Measurements from ENCODE around the gene SPATA31C1.

DNA sequence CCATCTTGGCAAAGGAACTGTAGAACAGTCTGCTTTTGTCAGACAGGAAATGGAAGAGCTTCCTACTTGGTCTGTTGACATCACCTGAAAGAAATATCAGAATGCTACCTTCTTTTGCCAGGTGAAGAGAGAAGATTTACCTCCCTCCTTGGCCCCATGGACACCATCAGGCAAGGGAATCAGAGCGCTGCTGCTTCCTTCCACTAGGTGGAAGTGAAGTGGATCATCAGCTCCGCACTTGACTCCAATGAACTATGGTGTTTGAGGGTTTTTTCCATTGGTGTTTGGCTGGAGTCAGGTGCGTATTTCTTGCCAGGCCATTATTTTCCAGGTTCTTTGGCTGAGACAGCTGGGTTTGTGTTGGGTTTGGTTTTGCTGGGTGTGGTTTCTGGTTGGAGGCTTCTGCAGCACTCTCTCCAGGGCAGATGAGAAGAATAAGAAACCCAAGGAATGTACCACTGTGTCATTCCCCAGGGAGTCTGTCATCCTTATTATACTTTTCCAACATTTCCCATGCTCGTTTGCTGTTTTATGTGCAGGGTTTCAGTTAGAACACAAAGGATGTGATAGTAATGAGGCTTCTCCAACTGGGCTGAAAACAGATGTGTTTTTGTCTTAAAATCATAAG is 22.6 kb upstream of the SPATA31C1 start:
- TF ChIP-seq, protein P1, sequence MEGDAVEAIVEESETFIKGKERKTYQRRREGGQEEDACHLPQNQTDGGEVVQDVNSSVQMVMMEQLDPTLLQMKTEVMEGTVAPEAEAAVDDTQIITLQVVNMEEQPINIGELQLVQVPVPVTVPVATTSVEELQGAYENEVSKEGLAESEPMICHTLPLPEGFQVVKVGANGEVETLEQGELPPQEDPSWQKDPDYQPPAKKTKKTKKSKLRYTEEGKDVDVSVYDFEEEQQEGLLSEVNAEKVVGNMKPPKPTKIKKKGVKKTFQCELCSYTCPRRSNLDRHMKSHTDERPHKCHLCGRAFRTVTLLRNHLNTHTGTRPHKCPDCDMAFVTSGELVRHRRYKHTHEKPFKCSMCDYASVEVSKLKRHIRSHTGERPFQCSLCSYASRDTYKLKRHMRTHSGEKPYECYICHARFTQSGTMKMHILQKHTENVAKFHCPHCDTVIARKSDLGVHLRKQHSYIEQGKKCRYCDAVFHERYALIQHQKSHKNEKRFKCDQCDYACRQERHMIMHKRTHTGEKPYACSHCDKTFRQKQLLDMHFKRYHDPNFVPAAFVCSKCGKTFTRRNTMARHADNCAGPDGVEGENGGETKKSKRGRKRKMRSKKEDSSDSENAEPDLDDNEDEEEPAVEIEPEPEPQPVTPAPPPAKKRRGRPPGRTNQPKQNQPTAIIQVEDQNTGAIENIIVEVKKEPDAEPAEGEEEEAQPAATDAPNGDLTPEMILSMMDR (IDR thresholded peaks at IDR 0.05; ENCODE audit: insufficient read depth, low read length, poor library complexity, severe bottlenecking): no peak
- TF ChIP-seq EZH2phosphoT487 (conservative IDR thresholded peaks at IDR 0.05; ENCODE audit: low read length): no peak
